Left lung (tissue), 10 donors: ENCODE data around the gene PLA2G4D. TPM values are rescaled to one million over a fixed set of nuclear protein-coding genes. Genes with fewer than 3 reads are reported as not detected.
A peak's percentile ranks its signal among the peaks of the same experiment; 100 is the strongest.

Experiments
- ATAC-seq: fragments of 200-7000 bp; cut with Tn5 transposase; one replicate; pipeline ENCODE4 v1.9.1; 2020; ENCODE audit warnings: moderate library complexity
- DNase-seq, 4 donors: peaks; one replicate each; pipeline ENCODE4 v3.0.0-alpha.2; 2013 to 2020
- H3K27ac ChIP-seq, 2 donors: fragments of 200-600 bp; sonication (generic) in 1 of 2; one replicate each; pipeline versions ENCODE4 v1.5.0 to v1.8.0; 2020 to 2021
- H3K27me3 ChIP-seq, 2 donors: fragments of 200-600 bp; sonication (generic) in 1 of 2; one replicate each; pipeline versions ENCODE4 v1.5.0 to v1.8.0; 2020 to 2021
- H3K36me3 ChIP-seq, 2 donors: fragments of 200-600 bp; sonication (generic) in 1 of 2; one replicate each; pipeline versions ENCODE4 v1.5.0 to v1.8.0; 2020 to 2021
- H3K4me1 ChIP-seq, 2 donors: fragments of 200-600 bp; one replicate each; pipeline ENCODE4 v1.8.0; 2021
- H3K4me3 ChIP-seq, 2 donors: fragments of 200-600 bp; sonication (generic) in 1 of 2; one replicate each; pipeline versions ENCODE4 v1.5.0 to v1.8.0; 2020 to 2021; ENCODE audit warnings: mild to moderate bottlenecking in 1 of 2
- H3K9me3 ChIP-seq, 2 donors: fragments of 200-600 bp; sonication (generic) in 1 of 2; one replicate each; pipeline versions ENCODE4 v1.5.0 to v1.8.0; 2020 to 2021
- intact Hi-C, 2 donors: fragments of 100-400 bp; cut with DNase I; formaldehyde crosslinking; loops; one replicate each; pipeline versions ENCODE4 v1.11.2 to v1.14.2; 2022
- polyA plus RNA-seq, 6 donors: library from polyadenylated mRNA; unstranded; fragments of 120-200 nt; gene quantifications; one replicate each; pipeline ENCODE4 v1.2.1, GENCODE V29; 2013; ENCODE audit not compliant: insufficient read length in 6 of 6
- total RNA-seq, 2 donors: library from RNA; stranded (reverse); fragmentation: NEBNext Ultra II Directional; extraction: Animal tissue kit (Norgen Biotek cat#: 25700); gene quantifications; one replicate each; pipeline ENCODE4 v1.2.1, GENCODE V29; 2021
- TF ChIP-seq, protein P1 (sequence below), 2 donors: fragments of 200-600 bp; sonication (generic) in 1 of 2; IDR thresholded peaks; one replicate each; pipeline versions ENCODE4 v1.5.0 to v1.8.0; 2021; ENCODE audit warnings: antibody characterized with exemption in 2 of 2
- donor health status: DM: no; HTN: yes; CAD: no.
- donor health status: DM: no; HTN: no; CAD: no.

PLA2G4D gene
- total and polyA plus RNA-seq, 8 donors = 0.06 to 0.17 (median 0.13) TPM

DNA sequence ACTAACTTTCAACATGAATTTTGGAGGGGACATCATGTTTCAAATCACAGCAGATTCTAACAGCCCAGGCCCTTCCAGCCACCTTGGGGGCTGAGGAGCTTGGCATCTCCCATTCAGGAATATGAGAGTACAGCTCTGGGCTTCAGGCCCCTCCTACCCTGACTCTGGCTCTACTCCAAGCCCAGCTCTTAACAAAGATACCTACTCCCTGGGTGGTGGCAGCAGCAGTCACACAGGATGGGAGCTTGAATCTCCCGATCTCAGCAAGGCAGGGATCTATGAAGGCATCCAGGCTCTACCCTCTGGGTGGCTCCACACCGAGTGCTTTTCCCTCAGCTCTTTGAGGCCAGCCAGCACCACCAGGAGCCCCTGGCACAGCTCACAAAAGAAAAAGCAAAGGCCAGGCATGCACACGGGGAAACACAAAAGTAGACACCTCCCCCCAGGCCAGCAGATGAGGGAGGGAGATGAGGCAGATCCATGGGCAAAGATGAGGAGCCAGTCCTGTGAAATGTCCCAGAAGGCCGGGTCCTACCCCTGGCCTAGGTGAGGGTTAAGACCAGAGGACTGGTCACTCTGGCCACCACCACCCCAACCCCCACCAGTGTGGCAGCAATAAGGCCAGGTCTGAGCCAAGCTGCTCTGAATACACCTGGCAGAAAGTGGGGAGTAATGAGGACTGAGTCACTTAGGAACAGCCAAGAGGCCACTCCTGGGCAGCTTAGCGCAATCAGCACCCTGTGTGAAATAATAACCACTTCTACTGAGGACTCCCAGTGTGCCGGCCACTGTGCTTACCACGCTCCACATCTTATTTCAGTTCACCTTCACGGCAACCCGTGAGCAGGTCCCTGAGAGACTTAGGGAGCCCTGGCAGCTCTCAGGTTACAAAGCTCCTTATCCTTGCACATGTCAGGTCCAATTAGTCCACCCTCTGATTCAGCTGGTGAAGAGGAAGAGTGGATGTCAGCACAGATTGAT is 37.8 kb upstream of the PLA2G4D start:
- Histone ChIP-seq H3K4me1 (no peaks in the 10 kb centered on the region), H3K36me3 (no peaks in the 10 kb centered on the region), H3K27me3 (no peaks in the 10 kb centered on the region), H3K27ac (no peak overlapping the region), H3K9me3 (no peaks in the 10 kb centered on the region), H3K4me3 (no peak overlapping the region)
- DNase-seq = peak in 1 of 4 donors; percentile 60
- peak; percentile 94 for ATAC-seq
- intact Hi-C loops = no loop called here
- TF ChIP-seq, protein P1, sequence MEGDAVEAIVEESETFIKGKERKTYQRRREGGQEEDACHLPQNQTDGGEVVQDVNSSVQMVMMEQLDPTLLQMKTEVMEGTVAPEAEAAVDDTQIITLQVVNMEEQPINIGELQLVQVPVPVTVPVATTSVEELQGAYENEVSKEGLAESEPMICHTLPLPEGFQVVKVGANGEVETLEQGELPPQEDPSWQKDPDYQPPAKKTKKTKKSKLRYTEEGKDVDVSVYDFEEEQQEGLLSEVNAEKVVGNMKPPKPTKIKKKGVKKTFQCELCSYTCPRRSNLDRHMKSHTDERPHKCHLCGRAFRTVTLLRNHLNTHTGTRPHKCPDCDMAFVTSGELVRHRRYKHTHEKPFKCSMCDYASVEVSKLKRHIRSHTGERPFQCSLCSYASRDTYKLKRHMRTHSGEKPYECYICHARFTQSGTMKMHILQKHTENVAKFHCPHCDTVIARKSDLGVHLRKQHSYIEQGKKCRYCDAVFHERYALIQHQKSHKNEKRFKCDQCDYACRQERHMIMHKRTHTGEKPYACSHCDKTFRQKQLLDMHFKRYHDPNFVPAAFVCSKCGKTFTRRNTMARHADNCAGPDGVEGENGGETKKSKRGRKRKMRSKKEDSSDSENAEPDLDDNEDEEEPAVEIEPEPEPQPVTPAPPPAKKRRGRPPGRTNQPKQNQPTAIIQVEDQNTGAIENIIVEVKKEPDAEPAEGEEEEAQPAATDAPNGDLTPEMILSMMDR (IDR thresholded peaks at IDR 0.05) = no peak

GRCh38 chr15:42131006-42131405 is 36.6 kb upstream of the PLA2G4D start:
- ATAC-seq (no peak), DNase-seq (no peak)
- Histone ChIP-seq H3K27me3 (no peaks in the 10 kb centered on the region), H3K9me3 (no peaks in the 10 kb centered on the region), H3K4me3 (no peak overlapping the region), H3K36me3 (no peaks in the 10 kb centered on the region), H3K4me1 (no peaks in the 10 kb centered on the region), H3K27ac (no peak overlapping the region)
- TF ChIP-seq, protein P1 (IDR thresholded peaks at IDR 0.05) = no peak
- intact Hi-C loops = no loop called here

DNA sequence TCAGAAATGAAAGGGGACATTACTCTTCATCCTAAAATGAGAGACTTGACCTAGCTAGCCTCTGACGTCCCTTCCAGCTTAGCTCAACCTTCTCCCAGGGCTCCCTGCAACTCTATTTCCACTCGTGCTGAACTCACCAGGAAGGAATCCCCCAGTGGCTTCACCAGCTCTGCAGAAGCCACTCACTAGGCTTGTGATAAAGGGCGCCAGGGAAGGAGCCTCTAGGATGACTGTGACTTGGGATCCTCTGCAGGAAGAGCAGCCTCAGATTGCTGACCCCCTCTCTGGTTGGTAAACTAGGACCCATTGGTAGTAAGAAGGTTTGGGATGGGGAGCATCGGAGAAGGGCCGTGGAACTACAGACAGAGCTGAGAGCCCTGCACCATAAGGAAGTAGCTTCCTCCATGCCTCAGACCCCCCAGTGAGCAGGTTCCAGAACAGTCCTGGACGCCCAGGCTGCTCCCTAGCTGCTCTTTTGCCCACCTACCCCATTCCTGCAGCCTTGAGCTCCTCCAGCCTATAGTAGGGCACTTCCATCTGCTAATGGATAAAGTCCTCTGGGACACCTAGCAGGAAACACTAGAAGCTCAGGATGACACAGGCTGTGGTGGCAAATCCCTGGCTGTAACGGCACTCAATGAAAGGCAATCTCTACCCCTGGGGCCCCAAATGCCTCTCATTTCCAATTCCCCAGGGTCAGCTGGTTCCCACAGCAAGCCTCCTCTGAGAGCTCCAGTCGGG is 36.1 kb upstream of the PLA2G4D start:
- TF ChIP-seq, protein P1 (IDR thresholded peaks at IDR 0.05) = no peak
- DNase-seq (no peak), ATAC-seq (no peak)
- intact Hi-C loops = no loop called here
- Histone ChIP-seq H3K9me3 (no peaks in the 10 kb centered on the region), H3K27ac (no peak overlapping the region), H3K4me3 (no peak overlapping the region), H3K36me3 (no peaks in the 10 kb centered on the region), H3K27me3 (no peaks in the 10 kb centered on the region), H3K4me1 (no peaks in the 10 kb centered on the region)

- Histone ChIP-seq H3K9me3 (no peaks in the 10 kb centered on the region), H3K27me3 (no peaks in the 10 kb centered on the region), H3K4me3 (no peak overlapping the region), H3K4me1 (no peaks in the 10 kb centered on the region), H3K27ac (no peak overlapping the region), H3K36me3 (no peaks in the 10 kb centered on the region)
- no peak for DNase-seq
- TF ChIP-seq, protein P1 (IDR thresholded peaks at IDR 0.05) = no peak
- no peak for ATAC-seq
- intact Hi-C loops = no loop called here
Measured at GRCh38 chr15:42129364-42129763, 35.0 kb upstream of the PLA2G4D start.

DNA sequence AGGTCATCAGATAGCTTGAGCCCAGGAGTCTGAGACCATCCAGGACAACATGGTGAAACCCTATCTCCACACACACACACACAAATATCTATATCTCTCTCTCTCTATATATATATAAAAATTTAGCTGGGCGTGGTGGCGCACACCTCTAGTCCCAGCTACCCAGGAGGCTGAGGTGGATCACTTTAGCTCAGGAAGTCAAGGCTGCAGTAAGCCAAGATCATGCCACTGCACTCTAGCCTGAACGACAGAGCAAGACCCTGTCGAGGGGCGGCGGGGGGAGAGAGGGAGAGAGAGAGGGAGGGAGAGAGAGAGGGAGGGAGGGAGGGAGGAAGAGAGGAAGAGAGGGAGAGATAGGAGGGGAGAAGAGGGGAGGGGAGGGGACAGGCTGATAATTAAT is 34.1 kb upstream of the PLA2G4D start:
- ATAC-seq (no peak), DNase-seq (no peak)
- no peaks in the 10 kb centered on the region for H3K27me3 ChIP-seq
- H3K4me3 ChIP-seq = no peak overlapping the region
- H3K4me1 ChIP-seq = no peaks in the 10 kb centered on the region
- H3K9me3 ChIP-seq = no peaks in the 10 kb centered on the region
- TF ChIP-seq, protein P1 (IDR thresholded peaks at IDR 0.05) = no peak
- H3K36me3 ChIP-seq = no peaks in the 10 kb centered on the region
- intact Hi-C loops = no loop called here
- no peak overlapping the region for H3K27ac ChIP-seq
